HEK293 (cell line): ENCODE results near the gene ZBTB5.
A peak's percentile ranks its signal among the peaks of the same experiment; 100 is the strongest.

Experiments used
- BCL11B ChIP-seq: fragments of 450-650 bp; formaldehyde crosslinking; IDR thresholded peaks from 2 replicates; pipeline ENCODE4 v1.5.1; 2016; ENCODE audit warnings: low read depth, missing biosample characterization, missing genetic modification characterization
- FEZF1 ChIP-seq: fragments of 450-650 bp; formaldehyde crosslinking; IDR thresholded peaks from 2 replicates; pipeline ENCODE4 v1.5.1; 2016; ENCODE audit warnings: missing biosample characterization, missing genetic modification characterization
- KLF8 ChIP-seq: fragments of 450-650 bp; formaldehyde crosslinking; IDR thresholded peaks from 2 replicates; pipeline ENCODE4 v1.5.1; 2016; ENCODE audit warnings: missing biosample characterization, missing genetic modification characterization
- REPIN1 ChIP-seq: fragments of 450-650 bp; formaldehyde crosslinking; IDR thresholded peaks from 2 replicates; pipeline ENCODE4 v1.5.1; 2017; ENCODE audit warnings: missing biosample characterization, missing genetic modification characterization, low read depth
- REST ChIP-seq: fragments of 450-650 bp; formaldehyde crosslinking; IDR thresholded peaks from 2 replicates; pipeline ENCODE4 v1.5.1; 2016; ENCODE audit warnings: missing biosample characterization, missing genetic modification characterization
- SALL2 ChIP-seq: fragments of 450-650 bp; formaldehyde crosslinking; IDR thresholded peaks from 2 replicates; pipeline ENCODE4 v1.5.0; 2017; ENCODE audit warnings: missing biosample characterization, mild to moderate bottlenecking, missing genetic modification characterization, borderline replicate concordance
- SCRT2 ChIP-seq: fragments of 450-650 bp; formaldehyde crosslinking; IDR thresholded peaks from 2 replicates; pipeline ENCODE4 v1.5.1; 2016; ENCODE audit warnings: missing biosample characterization, missing genetic modification characterization
- TCF7L2 ChIP-seq: IDR thresholded peaks from 2 replicates; pipeline ENCODE4 v1.6.1; 2011; ENCODE audit warnings: low read depth, mild to moderate bottlenecking, inconsistent platforms, low read length, moderate library complexity, borderline replicate concordance
- YY2 ChIP-seq: fragments of 450-650 bp; formaldehyde crosslinking; IDR thresholded peaks from 2 replicates; pipeline ENCODE4 v1.5.1; 2016; ENCODE audit warnings: missing biosample characterization, missing genetic modification characterization
- ZBTB17 ChIP-seq: fragments of 450-650 bp; formaldehyde crosslinking; IDR thresholded peaks from 2 replicates; pipeline ENCODE4 v1.5.1; 2016; ENCODE audit warnings: missing biosample characterization, missing genetic modification characterization
- ZFP69B ChIP-seq: fragments of 450-650 bp; formaldehyde crosslinking; IDR thresholded peaks from 2 replicates; pipeline ENCODE4 v1.5.1; 2016; ENCODE audit warnings: missing biosample characterization, missing genetic modification characterization
- ZIC2 ChIP-seq: fragments of 450-650 bp; formaldehyde crosslinking; IDR thresholded peaks from 2 replicates; pipeline ENCODE4 v1.5.1; 2016; ENCODE audit warnings: missing biosample characterization, missing genetic modification characterization
- ZNF175 ChIP-seq: fragments of 450-650 bp; formaldehyde crosslinking; IDR thresholded peaks from 2 replicates; pipeline ENCODE4 v1.5.1; 2016; ENCODE audit warnings: missing biosample characterization, missing genetic modification characterization
- ZNF221 ChIP-seq: fragments of 450-650 bp; formaldehyde crosslinking; IDR thresholded peaks from 2 replicates; pipeline ENCODE4 v1.5.1; 2017; ENCODE audit warnings: missing biosample characterization, missing genetic modification characterization, borderline replicate concordance
- ZNF248 ChIP-seq: fragments of 450-650 bp; formaldehyde crosslinking; IDR thresholded peaks from 2 replicates; pipeline ENCODE4 v1.5.1; 2017; ENCODE audit warnings: missing biosample characterization, missing genetic modification characterization
- ZNF280C ChIP-seq: fragments of 450-650 bp; formaldehyde crosslinking; IDR thresholded peaks from 2 replicates; pipeline ENCODE4 v1.5.1; 2016; ENCODE audit warnings: missing biosample characterization, missing genetic modification characterization
- ZNF292 ChIP-seq: fragments of 450-650 bp; formaldehyde crosslinking; IDR thresholded peaks from 2 replicates; pipeline ENCODE4 v1.5.1; 2016; ENCODE audit warnings: low read depth, missing biosample characterization, missing genetic modification characterization, borderline replicate concordance
- ZNF324 ChIP-seq: fragments of 450-650 bp; formaldehyde crosslinking; IDR thresholded peaks from 2 replicates; pipeline ENCODE4 v1.5.1; 2016; ENCODE audit warnings: missing biosample characterization, missing genetic modification characterization
- ZNF37A ChIP-seq: fragments of 450-650 bp; IDR thresholded peaks from 2 replicates; pipeline ENCODE4 v1.5.1; 2018; ENCODE audit warnings: missing biosample characterization, missing genetic modification characterization
- ZNF48 ChIP-seq: fragments of 450-650 bp; formaldehyde crosslinking; IDR thresholded peaks from 2 replicates; pipeline ENCODE4 v1.5.1; 2016; ENCODE audit warnings: missing biosample characterization, missing genetic modification characterization
- ZNF548 ChIP-seq: fragments of 450-650 bp; formaldehyde crosslinking; IDR thresholded peaks from 2 replicates; pipeline ENCODE4 v1.5.1; 2016; ENCODE audit warnings: missing biosample characterization, missing genetic modification characterization
- ZNF571 ChIP-seq: fragments of 450-650 bp; formaldehyde crosslinking; IDR thresholded peaks from 2 replicates; pipeline ENCODE4 v1.5.0; 2017; ENCODE audit warnings: missing biosample characterization, missing genetic modification characterization
- ZNF596 ChIP-seq: fragments of 450-650 bp; IDR thresholded peaks from 2 replicates; pipeline ENCODE4 v1.5.0; 2018; ENCODE audit warnings: missing biosample characterization, mild to moderate bottlenecking, missing genetic modification characterization, moderate library complexity
- ZNF639 ChIP-seq: fragments of 450-650 bp; formaldehyde crosslinking; IDR thresholded peaks from 2 replicates; pipeline ENCODE4 v1.5.1; 2016; ENCODE audit warnings: missing biosample characterization, missing genetic modification characterization
- ZNF658 ChIP-seq: fragments of 450-650 bp; formaldehyde crosslinking; IDR thresholded peaks from 2 replicates; pipeline ENCODE4; 2016; ENCODE audit warnings: missing biosample characterization, missing genetic modification characterization
- ZNF692 ChIP-seq: fragments of 450-650 bp; formaldehyde crosslinking; IDR thresholded peaks from 2 replicates; pipeline ENCODE4 v1.5.1; 2016; ENCODE audit warnings: missing biosample characterization, missing genetic modification characterization
- ZNF707 ChIP-seq: fragments of 450-650 bp; formaldehyde crosslinking; IDR thresholded peaks from 2 replicates; pipeline ENCODE4 v1.5.1; 2016; ENCODE audit warnings: missing biosample characterization, missing genetic modification characterization
- ZNF76 ChIP-seq: fragments of 450-650 bp; formaldehyde crosslinking; IDR thresholded peaks from 2 replicates; pipeline ENCODE4; 2016; ENCODE audit warnings: low read depth, missing biosample characterization, missing genetic modification characterization, borderline replicate concordance
- ZNF791 ChIP-seq: fragments of 450-650 bp; formaldehyde crosslinking; IDR thresholded peaks from 2 replicates; pipeline ENCODE4 v1.5.1; 2016; ENCODE audit warnings: missing biosample characterization, missing genetic modification characterization
- ZSCAN4 ChIP-seq: fragments of 450-650 bp; formaldehyde crosslinking; IDR thresholded peaks from 2 replicates; pipeline ENCODE4 v1.5.1; 2017; ENCODE audit warnings: missing biosample characterization, missing genetic modification characterization

ZBTB5 gene

GRCh38 chr9:37466037-37466709 lies 923 bp upstream of the ZBTB5 start (continued):
- TF ChIP-seq ZNF280C (tag by site-specific recombination) (no peak), TCF7L2 (no peak), ZNF639 (no peak), ZNF48 (tag by site-specific recombination) (no peak), ZNF37A (tag by site-specific recombination) (no peak), ZNF76 (tag by site-specific recombination) (no peak), SALL2 (no peak), REST (peak; percentile 72), BCL11B (no peak), KLF8 (tag by site-specific recombination) (peak; percentile 22; the same call in 1 of the 2 replicates), ZNF292 (no peak), ZNF571 (no peak), ZNF248 (no peak), ZNF324 (tag by site-specific recombination) (no peak), YY2 (no peak), REPIN1 (tag by site-specific recombination) (no peak), ZNF658 (tag by site-specific recombination) (no peak), ZSCAN4 (tag by site-specific recombination) (peak; percentile 32; the same call in 1 of the 2 replicates), ZBTB17 (tag by site-specific recombination) (no peak), SCRT2 (tag by site-specific recombination) (no peak), ZNF791 (tag by site-specific recombination) (no peak), ZNF596 (no peak), ZNF692 (tag by site-specific recombination) (no peak), ZNF707 (tag by site-specific recombination) (no peak), ZNF548 (tag by site-specific recombination) (no peak), ZFP69B (no peak), ZNF221 (tag by site-specific recombination) (no peak), ZIC2 (tag by site-specific recombination) (peak; percentile 45; the same call in 1 of the 2 replicates), ZNF175 (tag by site-specific recombination) (no peak), FEZF1 (tag by site-specific recombination) (no peak)
